HUDEP-2 (cell line): ENCODE measurements around the gene DOLK.

Experiments used
- DNase-seq, 76 experiments: peaks; one replicate each; lab custom pipeline; 2025; ENCODE audit not compliant: unreplicated experiment in 76 of 76; lab: John Stamatoyannopoulos, UW

DOLK gene

DNA sequence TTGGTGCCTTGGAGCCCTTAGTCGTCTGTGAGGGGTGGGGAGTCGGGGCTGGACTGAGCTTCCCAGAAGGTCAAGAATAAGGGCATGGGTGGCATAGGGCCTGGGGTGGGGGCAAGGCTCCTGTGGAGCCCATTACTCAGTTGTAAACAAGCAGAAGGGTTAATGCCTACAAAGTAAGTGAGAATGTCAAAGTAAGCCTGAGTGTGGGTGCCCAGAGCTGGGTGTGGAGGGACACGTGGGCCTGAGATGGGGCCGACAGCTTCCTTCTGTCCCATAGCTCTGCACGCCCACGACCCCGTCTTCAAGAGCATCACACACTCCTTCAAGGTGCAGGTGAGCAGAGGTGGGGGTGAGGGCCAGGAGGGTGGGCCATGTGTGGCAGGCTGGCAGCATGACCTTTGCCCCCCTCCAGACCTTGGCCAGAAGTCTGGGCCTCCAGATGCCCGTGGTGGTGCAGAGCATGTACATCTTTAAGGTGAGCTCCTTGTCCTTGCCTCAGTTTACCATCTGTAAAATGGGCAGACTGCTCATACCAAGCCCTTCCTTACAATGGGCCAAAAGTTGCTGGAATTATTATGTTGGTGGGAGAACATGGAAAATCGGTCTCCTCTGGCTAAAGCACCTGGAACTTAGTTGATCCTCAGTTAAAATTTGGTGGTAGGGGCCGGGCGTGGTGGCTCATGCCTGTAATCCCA, 11.1 kb downstream of the DOLK start:
- DNase-seq: no peak

DNA sequence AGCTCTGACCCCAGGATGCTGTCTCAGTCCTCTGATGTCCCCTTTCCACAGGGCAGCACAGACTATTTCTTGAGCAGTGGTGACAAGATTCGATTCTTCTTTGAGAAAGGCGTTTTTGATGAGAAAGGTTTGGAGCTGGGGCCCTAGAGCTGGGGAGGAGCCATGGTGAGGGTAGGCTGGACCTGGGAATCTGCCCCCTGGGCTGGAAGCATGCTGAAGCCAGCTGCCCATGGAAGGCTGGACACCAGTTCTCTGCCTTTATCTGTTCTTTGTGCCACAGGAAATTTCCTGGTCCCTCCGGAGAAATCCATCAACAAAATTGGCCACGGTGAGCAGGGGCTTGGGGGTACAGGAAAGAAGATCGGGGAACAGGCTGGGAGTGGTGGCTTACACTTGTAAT, 13.7 kb downstream of the DOLK start:
- DNase-seq: no peak

DNA sequence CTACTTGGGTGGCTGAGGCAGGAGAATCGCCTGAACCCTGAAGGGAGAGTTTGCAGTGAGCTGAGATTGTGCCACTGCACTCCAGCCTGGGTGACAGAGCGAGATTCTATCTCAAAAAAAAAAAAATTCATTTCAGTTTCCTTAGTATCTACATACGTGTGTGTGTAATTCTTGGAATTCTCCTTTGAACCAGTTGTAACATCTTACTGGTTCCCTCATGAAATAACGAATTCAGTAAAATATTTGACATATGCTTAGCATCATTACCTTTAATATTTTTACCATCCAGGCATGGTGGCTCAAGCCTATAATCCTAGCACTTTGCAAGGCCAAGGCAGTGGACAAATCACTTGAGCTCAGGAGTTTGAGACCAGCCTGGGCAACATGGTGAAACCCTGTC, 17.8 kb downstream of the DOLK start:
- no peak for DNase-seq

DNA sequence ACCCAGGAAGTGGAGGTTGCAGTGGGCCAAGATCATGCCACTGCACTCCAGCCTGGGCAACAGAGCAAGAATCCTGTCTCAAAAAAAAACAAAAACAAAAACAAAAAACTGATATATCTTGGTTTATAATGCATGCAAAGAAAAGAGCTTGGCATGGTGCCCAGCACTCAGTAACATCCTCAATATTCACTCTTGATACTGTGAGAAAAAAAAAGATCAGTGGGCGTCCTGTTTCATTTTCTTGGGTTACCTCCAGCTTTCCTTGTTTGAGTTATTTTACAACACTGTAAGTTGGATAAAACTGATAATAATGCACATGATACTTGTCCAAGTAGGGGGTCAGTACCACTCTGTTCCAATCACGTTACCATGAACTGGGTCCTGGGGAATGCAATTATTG, 18.8 kb downstream of the DOLK start:
- DNase-seq: no peak

DNA sequence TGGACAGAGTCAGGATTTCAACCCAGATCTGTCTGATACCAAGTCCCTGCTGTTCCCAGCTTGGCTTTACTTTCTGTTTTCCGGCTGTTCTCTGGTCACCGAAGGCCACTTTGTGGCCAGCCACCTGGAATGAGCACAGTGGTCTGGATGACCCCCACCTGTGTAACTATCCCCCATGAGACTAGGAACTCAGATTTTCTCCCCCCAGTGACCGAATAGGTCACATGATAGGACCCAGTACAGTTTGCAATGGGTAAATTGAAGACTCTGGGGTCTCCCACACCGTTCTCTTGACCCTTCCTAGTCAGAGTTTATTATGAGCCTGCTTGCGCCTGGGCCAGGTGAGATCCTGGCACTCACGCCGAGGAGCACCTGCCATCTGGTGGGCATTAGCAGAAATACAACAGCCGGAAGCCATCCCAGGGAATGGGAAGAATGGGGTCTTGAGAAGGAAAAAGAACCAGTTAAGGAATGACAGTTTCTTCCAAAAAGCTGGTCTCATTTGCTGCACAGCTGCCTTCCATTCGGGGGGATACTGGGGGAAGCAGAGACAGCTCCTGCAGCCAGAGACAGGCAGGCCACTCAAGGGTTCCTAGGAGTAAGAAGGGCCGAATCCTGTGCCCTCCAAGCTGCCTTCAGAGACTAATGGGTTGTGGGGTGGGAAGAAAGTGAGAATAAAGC, 19.5 kb downstream of the DOLK start:
- DNase-seq: peak in 36 of 76 experiments; percentile 4 to 48 (median 23)

DNA sequence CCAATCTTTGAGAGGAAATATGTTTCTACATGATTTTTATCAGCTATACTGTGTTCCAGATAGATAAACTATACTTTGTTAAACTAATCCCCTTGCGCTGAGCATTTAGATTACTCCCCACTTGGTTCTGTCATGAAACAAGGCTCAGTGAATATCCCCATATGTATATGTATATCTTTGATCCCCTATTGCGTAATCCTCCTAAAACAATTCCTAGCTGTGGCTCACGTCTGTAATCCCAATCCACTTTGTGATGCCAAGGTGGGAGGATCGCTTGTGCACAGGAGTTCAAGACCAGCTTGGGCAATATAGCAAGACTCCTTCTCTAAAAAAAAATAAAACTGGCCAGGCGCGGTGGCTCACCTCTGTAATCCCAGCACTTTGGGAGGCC, 23.9 kb downstream of the DOLK start:
- DNase-seq: no peak

DNA sequence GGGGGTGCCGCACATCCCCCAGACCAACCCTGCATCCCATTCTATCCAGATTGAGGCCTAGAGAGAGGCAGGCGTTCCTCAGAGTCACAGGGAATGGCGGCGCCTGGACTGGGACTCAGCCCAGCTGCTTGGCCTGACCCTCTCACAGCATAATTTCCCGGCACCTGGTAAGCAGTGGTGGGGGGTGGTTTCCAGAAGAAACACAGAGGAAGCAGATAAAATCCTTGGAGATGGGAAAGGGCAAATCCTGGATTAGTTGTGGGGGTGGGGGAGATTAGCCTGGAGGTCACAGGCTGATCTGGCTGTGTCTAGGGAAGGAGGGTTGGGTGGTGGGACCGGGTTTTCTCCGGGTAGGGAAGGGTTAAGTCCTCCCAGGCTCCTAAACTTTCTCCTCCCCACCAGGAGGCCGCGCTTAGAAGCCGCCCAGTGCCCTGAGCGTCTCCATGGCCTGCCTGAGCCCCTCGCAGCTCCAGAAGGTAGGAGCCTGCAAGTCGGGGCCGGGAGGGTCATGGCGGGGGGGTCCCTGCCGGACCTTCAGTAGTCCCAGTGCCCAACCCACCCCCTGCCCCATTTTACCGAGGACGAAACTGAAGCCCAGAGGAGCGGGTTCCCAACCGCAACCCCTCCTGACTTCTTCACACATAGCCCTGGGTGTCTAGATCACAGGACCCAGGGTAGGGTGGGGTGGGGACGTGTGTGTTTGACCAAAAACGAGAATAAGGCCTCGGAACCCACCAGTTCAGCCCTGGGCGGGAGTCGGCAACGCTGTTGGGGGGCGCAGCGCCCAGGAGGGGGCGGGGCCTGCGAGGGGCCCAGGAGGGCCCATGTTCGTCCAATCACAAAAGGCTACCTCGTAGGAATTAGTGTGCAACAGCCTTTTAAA, 25.3 kb downstream of the DOLK start:
- no peak for DNase-seq

DNA sequence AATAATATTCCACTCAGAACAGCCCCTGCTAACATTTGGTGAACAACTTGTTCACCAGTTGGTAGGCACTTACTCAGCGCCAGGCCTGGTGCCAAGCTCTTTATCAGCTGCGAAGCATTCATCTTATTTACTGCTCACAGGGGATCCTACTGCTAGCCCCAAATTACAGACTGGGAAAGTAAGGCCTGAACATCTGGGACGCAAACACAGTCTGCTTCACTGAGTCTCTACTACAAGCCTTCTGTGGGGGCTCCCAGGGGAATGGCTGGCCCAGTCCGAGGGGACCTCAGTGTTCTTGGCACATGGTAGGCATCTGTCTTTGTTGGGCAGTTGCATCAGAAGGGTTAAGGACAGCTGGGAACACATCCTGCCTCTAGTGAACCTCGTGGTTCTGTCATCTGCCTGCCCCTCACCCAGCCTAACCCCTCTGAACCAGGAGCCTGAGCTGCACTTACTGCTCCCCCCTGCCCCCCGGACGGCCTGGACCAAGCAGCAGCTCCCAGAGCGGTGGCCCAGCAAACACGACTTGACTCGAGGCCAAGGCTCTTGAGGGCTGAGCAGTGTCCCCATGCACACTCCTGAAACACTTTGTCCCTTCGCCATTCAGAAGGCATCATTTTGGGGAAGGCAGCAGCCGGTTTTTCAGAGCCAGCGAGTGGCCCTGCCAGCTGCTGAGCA, 26.9 kb downstream of the DOLK start, which contains the start of gene PHYHD1:
TSS of gene PHYHD1 (plus strand) at position 602 of the 678 bp plus-strand sequence. CDS start 1,342 bp downstream, outside the sequence.
- DNase-seq: peak in 74 of 76 experiments; percentile 40 to 91 (median 78)

DNA sequence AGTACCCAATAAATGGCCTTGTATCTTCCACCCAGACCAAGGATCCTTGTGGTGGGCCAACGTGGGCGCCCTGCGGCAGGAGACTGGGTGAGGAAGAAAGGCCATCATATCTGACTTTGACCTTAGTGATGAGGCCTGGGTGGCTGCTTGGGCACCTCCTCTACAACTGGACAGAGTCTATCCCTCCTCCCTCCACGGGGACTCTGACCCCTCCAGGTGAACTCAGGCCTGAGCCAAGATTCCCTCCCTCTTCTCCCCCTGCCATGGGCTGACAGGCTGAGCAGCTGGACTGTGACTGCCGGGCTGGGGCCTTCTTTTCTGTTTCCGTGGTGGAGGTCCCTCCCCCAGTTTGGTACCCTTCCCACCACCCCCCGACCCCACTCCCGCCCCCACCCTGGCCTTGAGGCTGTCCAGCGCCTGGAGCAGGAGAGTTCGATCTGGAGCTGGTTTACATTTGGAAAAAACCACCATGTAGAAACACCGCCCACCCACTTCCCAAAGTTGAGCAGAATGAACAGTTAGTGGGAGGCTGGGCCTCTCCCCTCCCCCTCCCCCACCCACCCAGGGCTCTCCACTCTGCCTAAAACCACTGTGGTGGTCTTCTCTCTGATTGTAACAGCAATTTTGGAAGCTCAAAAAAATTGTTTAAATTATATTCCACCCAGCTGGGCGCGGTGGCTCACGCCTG, 27.9 kb downstream of the DOLK start:
- DNase-seq: no peak

DNA sequence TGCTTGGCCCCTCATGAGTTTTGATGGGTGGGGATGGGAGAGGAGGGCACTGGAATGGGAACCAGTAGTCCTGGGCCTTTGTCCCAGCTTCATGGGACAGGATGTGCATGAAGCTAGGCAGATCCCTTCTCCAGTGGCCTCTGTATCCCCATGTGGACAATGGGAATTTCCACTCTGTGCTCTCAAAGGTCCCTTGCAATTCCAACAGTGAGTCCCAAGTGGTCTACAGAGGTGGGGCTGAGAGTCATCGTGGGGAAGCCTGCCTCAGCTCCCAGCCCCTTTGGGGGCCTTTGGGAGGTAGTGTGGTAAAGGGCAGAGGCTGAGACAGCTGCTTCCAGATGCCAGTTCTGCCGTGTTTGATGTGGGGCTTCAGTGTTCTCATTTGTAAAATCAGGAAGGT, 28.5 kb downstream of the DOLK start:
- DNase-seq: no peak

DNA sequence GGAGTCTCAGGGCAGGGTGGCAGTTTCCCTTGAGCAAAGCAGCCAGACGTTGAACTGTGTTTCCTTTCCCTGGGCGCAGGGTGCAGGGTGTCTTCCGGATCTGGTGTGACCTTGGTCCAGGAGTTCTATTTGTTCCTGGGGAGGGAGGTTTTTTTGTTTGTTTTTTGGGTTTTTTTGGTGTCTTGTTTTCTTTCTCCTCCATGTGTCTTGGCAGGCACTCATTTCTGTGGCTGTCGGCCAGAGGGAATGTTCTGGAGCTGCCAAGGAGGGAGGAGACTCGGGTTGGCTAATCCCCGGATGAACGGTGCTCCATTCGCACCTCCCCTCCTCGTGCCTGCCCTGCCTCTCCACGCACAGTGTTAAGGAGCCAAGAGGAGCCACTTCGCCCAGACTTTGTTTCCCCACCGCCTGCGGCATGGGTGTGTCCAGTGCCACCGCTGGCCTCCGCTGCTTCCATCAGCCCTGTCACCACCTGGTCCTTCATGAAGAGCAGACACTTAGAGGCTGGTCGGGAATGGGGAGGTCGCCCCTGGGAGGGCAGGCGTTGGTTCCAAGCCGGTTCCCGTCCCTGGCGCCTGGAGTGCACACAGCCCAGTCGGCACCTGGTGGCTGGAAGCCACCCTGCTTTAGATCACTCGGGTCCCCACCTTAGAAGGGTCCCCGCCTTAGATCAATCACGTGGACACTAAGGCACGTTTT, 30.1 kb downstream of the DOLK start:
- no peak for DNase-seq

DNA sequence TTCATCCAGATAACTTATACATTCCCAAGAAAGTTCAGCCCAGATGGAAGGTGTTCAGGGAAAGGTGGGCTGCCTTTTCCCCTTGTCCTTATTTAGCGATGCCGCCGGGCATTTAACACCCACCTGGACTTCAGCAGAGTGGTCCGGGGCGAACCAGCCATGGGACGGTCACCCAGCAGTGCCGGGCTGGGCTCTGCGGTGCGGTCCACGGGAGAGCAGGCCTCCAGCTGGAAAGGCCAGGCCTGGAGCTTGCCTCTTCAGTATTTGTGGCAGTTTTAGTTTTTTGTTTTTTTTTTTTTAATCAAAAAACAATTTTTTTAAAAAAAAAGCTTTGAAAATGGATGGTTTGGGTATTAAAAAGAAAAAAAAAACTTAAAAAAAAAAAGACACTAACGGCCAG, 30.7 kb downstream of the DOLK start:
- no peak for DNase-seq

DNA sequence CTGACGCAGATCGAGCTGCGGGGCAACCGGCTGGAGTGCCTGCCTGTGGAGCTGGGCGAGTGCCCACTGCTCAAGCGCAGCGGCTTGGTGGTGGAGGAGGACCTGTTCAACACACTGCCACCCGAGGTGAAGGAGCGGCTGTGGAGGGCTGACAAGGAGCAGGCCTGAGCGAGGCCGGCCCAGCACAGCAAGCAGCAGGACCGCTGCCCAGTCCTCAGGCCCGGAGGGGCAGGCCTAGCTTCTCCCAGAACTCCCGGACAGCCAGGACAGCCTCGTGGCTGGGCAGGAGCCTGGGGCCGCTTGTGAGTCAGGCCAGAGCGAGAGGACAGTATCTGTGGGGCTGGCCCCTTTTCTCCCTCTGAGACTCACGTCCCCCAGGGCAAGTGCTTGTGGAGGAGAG, 31.2 kb downstream of the DOLK start:
- DNase-seq: no peak

DNA sequence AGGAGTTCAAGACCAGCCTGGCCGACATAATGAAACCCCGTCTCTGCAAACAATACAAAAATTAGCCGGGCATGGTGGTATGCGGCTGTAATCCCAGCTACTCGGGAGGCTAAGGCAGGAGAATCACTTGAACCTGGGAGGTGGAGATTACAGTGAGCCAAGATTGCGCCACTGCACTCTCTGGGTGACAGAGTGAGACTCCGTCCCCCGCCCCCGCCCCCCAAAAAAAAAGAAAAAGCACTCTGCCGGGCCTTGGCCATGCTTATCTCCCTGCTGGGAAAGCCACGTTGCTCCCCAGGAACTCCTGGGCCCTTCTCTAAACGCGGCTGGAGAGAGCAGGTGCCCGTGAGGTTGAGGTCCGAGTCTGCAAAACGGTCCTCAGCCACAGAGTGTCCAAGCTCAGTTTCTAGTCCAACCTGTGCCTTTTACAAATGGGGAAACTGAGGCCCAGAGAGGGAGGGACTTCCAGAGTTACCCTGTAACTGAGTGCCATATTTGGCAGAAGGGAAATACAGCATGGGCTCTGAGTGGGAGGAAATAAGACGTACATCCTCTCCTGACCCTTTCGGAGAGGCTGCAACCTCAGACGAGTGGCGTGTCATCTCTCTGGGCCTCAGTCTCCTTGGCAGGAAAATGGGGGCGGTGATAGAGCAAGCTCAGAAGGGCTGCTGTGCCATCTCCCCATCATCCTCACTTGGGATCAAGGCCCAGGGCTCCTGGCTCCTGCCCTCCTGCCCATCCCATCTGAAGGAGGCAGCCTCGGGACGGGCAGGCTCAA, 33.2 kb downstream of the DOLK start:
- DNase-seq: no peak

DNA sequence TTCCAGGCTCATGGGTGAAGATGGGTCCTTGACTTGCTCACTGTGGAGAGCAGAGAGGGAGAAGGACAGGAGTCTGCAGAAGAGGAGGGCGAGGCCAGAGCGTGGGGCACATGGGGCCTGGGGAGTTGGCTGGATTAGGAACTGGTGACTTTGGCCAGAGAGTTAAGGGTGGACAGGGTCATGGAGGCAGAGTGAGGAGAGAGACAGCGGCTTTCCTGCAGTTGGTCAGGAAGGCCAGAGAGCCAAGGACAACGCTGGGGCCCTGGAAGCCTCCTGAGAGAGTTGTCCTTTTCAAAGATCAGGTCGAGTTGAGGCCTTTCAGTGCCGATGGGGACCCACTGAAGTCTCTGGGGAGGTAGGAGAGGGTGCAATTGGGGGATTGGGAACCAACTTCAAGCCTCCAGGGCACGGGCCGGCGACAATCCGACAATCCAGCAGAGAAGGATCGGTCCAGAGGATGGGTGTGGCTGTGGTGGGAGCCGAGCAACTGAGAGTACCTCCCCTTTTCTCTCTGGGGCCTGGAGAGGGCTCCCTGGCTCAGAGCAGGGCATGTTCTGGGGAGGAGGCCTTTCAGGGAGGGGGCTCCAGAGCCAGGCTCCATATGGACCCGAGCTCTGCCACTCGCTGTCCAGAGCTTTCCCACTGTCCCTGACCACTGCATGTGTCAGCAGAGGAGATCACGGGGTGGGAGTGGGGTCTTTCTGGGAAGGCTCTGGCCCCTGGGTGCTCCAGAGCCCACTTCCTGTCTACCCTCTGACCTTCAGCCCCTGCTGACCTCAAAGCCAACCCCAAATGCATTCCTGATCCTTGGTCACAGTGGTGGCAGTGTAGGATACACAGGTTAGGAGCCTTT, 34.1 kb downstream of the DOLK start:
- DNase-seq: no peak

DNA sequence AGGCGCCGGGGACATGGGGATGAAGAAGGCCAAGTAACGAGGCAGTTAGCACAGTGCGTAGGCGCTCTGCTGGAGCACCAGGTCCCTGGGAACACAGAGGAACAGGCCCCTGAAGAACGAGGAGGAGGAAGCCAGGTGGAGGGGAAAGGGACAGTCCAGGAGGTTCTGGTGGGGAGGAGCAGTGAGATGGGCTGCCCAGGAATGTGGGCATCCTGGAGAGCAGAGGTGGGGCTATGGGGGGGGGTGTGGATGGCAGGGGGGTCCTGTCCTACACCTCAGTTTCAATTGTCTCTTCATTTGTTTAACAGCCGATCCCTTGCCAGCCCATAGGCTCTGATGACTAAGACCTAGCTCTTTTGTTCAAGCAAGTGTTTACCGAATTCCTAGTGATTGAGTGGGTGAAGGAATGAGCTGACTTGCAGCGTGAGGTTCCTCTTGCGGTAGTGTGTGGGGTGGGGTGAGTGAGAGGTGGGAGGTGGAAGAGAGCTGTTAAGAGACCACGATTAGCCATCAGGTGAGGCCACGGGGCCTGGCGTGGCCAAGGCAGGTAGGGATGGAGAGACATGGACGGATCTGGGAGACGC, 35.0 kb downstream of the DOLK start:
- DNase-seq: no peak

DNA sequence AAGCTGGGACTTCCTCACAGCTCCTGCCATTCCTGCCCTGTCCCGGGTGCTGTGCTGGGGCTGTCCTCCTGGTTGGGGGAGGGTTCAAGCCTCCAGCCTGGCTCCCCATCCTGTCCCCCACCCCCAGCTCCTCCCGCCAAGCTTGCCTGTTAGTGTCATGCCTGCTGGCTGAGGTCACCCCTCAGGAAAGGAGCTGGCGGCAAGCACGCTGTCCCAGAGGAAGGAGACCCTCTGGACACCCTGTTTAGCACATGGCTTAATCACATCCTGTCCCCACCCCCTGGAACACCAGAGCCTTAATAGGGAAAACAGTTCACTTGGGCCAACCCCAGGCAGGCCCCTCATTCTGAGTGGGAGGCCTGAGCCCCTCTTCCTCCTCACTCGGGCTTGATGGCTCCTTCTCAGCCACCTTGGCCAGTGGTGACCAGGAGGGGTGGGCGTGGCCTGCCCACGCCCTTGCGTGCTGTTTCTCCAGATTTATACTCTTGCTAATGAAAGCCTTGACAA, 35.8 kb downstream of the DOLK start:
- DNase-seq: no peak
